IMR-90 (cell line): Measurements from ENCODE around the gene LHPP. TPM values are rescaled to one million over a fixed set of nuclear protein-coding genes. Genes with fewer than 3 reads are reported as not detected.
"Not testable (repeated sequence)": the region's sequence is repeated elsewhere in the genome, so short reads cannot be mapped to it uniquely, and the experiment has no call there.

Source experiments
- ATAC-seq: fragments of 200-7000 bp; cut with Tn5 transposase; 2 replicates; pipeline ENCODE4 v1.9.1; 2020; ENCODE audit warnings: low read depth, mild to moderate bottlenecking, moderate library complexity
- BruUV-seq: library from RNA; stranded (reverse); fragments of 400-500 nt; replicated peaks from 2 replicates; lab custom pipeline; 2021; lab: Mats Ljungman, UMichigan
- CTCF ChIA-PET: fragments of 300-600 bp; formaldehyde crosslinking; extraction: SDS; loops from one replicate; lab custom pipeline; 2021; ENCODE audit warnings: antibody characterized with exemption; lab: Yijun Ruan, JAX
- POLR2A ChIA-PET: fragments of 300-600 bp; sonication (Branson Sonifier 250); formaldehyde crosslinking; loops from one replicate; lab custom pipeline; 2022; ENCODE audit warnings: antibody characterized with exemption; ENCODE audit not compliant: unreplicated experiment; lab: Charles Lee
- DNase-seq: peaks from one replicate; pipeline ENCODE4 v3.0.0; 2013
- H2AFZ ChIP-seq: replicated peaks from 2 replicates; pipeline ENCODE3; 2013; ENCODE audit warnings: low read length, mild to moderate bottlenecking; ENCODE audit not compliant: poor library complexity
- H2AK5ac ChIP-seq: 2 replicates; pipeline ENCODE4 v1.6.1; 2013; ENCODE audit warnings: low read depth, low read length, inconsistent platforms
- H2AK9ac ChIP-seq: replicated peaks from 2 replicates; pipeline ENCODE3; 2013; ENCODE audit warnings: mild to moderate bottlenecking, low read depth, low read length, moderate library complexity; ENCODE audit not compliant: poor library complexity
- H2BK120ac ChIP-seq: 2 replicates; pipeline ENCODE4 v1.6.1; 2013; ENCODE audit warnings: low read depth, low read length, inconsistent platforms
- H2BK15ac ChIP-seq: 3 replicates; pipeline ENCODE4 v1.6.1; 2013; ENCODE audit warnings: low read depth, low read length, inconsistent platforms
- H2BK20ac ChIP-seq: 2 replicates; pipeline ENCODE4 v1.6.1; 2013; ENCODE audit warnings: low read depth, mild to moderate bottlenecking, inconsistent platforms, low read length, moderate library complexity
- H2BK5ac ChIP-seq: 2 replicates; pipeline ENCODE4 v1.6.1; 2013; ENCODE audit warnings: mild to moderate bottlenecking, low read depth, low read length, inconsistent platforms; ENCODE audit not compliant: poor library complexity, severe bottlenecking
- H3K14ac ChIP-seq: replicated peaks from 2 replicates; pipeline ENCODE4 v1.6.1; 2013; ENCODE audit warnings: low read depth, low read length, inconsistent platforms
- H3K18ac ChIP-seq: 2 replicates; pipeline ENCODE4 v1.6.1; 2013; ENCODE audit warnings: low read depth, low read length, control low read depth
- H3K23ac ChIP-seq: 2 replicates; pipeline ENCODE4 v1.6.1; 2013; ENCODE audit warnings: low read depth, low read length, inconsistent platforms
- H3K27ac ChIP-seq: 2 replicates; pipeline ENCODE4 v1.5.1; 2013; ENCODE audit warnings: mild to moderate bottlenecking, control low read depth, low read length; ENCODE audit not compliant: insufficient read depth
- H3K27me3 ChIP-seq: 2 replicates; pipeline ENCODE4 v1.6.1; 2013; ENCODE audit warnings: low read length; ENCODE audit not compliant: control insufficient read depth, insufficient read depth
- H3K36me3 ChIP-seq: 2 replicates; pipeline ENCODE4 v1.6.1; 2013; ENCODE audit warnings: low read length, mixed read lengths; ENCODE audit not compliant: control insufficient read depth, insufficient read depth
- H3K4ac ChIP-seq: 2 replicates; pipeline ENCODE4 v1.6.1; 2013; ENCODE audit warnings: low read depth, low read length, inconsistent platforms
- H3K4me1 ChIP-seq: 2 replicates; pipeline ENCODE4 v1.6.1; 2013; ENCODE audit warnings: low read length, mixed read lengths; ENCODE audit not compliant: control insufficient read depth, insufficient read depth
- H3K4me2 ChIP-seq: 2 replicates; pipeline ENCODE4 v1.6.1; 2013; ENCODE audit warnings: low read depth, mild to moderate bottlenecking, control low read depth, low read length, moderate library complexity
- H3K4me3 ChIP-seq: 2 replicates; pipeline ENCODE4 v1.5.1; 2013; ENCODE audit warnings: low read depth, mild to moderate bottlenecking, control low read depth, low read length, moderate library complexity; ENCODE audit not compliant: insufficient read depth
- H3K56ac ChIP-seq: 2 replicates; pipeline ENCODE4 v1.6.1; 2013; ENCODE audit warnings: low read length, inconsistent platforms; ENCODE audit not compliant: insufficient read depth; ENCODE audit errors: extremely low read depth
- H3K79me1 ChIP-seq, 2 experiments: 2 replicates each; pipeline ENCODE4 v1.6.1; 2013; ENCODE audit warnings: low read length in 2 of 2, inconsistent platforms in 1 of 2, low read depth in 1 of 2
- H3K9ac ChIP-seq: 2 replicates; pipeline ENCODE4 v1.6.1; 2013; ENCODE audit warnings: low read depth, low read length, control low read depth
- H3K9me1 ChIP-seq: 2 replicates; pipeline ENCODE4 v1.6.1; 2013; ENCODE audit warnings: low read length, inconsistent platforms; ENCODE audit not compliant: insufficient read depth
- H3K9me3 ChIP-seq: 2 replicates; pipeline ENCODE4 v1.6.1; 2013; ENCODE audit warnings: low read length; ENCODE audit not compliant: control insufficient read depth, insufficient read depth
- H4K20me1 ChIP-seq: 2 replicates; pipeline ENCODE4 v1.6.1; 2013; ENCODE audit warnings: low read length, inconsistent platforms; ENCODE audit not compliant: insufficient read depth
- H4K5ac ChIP-seq: 2 replicates; pipeline ENCODE4 v1.6.1; 2013; ENCODE audit warnings: mild to moderate bottlenecking, low read depth, low read length, control low read depth
- H4K8ac ChIP-seq, 2 experiments: 2 replicates each; pipeline ENCODE4 v1.6.1; 2013; ENCODE audit warnings: low read depth in 2 of 2, low read length in 2 of 2, control low read depth in 1 of 2, inconsistent platforms in 1 of 2
- H4K91ac ChIP-seq: 2 replicates; pipeline ENCODE4 v1.6.1; 2013; ENCODE audit warnings: low read depth, low read length, inconsistent platforms; ENCODE audit not compliant: insufficient read depth
- BHLHE40 ChIP-seq: fragments of 150-350 bp; IDR thresholded peaks from 2 replicates; pipeline ENCODE4 v1.6.1; 2016; ENCODE audit warnings: mild to moderate bottlenecking, low read depth, low read length
- FOS ChIP-seq: fragments of 150-350 bp; IDR thresholded peaks from 2 replicates; pipeline ENCODE4 v1.6.1; 2016; ENCODE audit warnings: low read depth, low read length
- MAZ ChIP-seq: IDR thresholded peaks from 2 replicates; pipeline ENCODE4 v1.6.1; 2012; ENCODE audit warnings: low read depth, mild to moderate bottlenecking, low read length, improper control_type of control experiment, moderate library complexity, borderline replicate concordance
- MXI1 ChIP-seq: IDR thresholded peaks from 2 replicates; pipeline ENCODE4 v1.6.1; 2012; ENCODE audit warnings: low read depth, mild to moderate bottlenecking, low read length, moderate library complexity, borderline replicate concordance
- POLR2A ChIP-seq: IDR thresholded peaks from 2 replicates; pipeline ENCODE4 v1.6.1; 2012; ENCODE audit warnings: mild to moderate bottlenecking, low read depth, low read length
- RAD21 ChIP-seq: IDR thresholded peaks from 2 replicates; pipeline ENCODE4 v1.6.1; 2012; ENCODE audit warnings: low read length, improper control_type of control experiment
- RFX5 ChIP-seq: IDR thresholded peaks from 2 replicates; pipeline ENCODE4 v1.8.0; 2012; ENCODE audit warnings: low read depth, mild to moderate bottlenecking, low read length, moderate library complexity
- WGBS, 2 experiments: methylation state at CpG; one replicate each; pipeline versions ENCODE4 v1.1.5 to v1.1.7; 2013; ENCODE audit warnings: missing lambda C conversion rate in 2 of 2; ENCODE audit not compliant: insufficient read length in 1 of 2; ENCODE audit errors: extremely low coverage in 2 of 2; 5-methylcytosine and 5-hydroxymethylcytosine counted together
- dilution Hi-C: fragments of 300-500 bp; cut with HindIII; formaldehyde crosslinking; loops from one replicate; pipeline ENCODE4 v1.14.3; 2018; ENCODE audit warnings: low sequenced_read_pairs; ENCODE audit not compliant: unreplicated experiment
- in situ Hi-C: fragments of 300-500 bp; cut with MboI; formaldehyde crosslinking; loops from 3 replicates; pipeline ENCODE4 v1.14.3; 2019; ENCODE audit warnings: low sequenced_read_pairs, inconsistent platforms, mixed read lengths
- intact Hi-C: fragments of 100-400 bp; cut with micrococcal nuclease; formaldehyde crosslinking; loops from 2 replicates; pipeline ENCODE4 v1.10.0; 2022
- polyA plus RNA-seq, 3 experiments: library from polyadenylated mRNA; depleted of rRNA; stranded (reverse); fragments of >200 nt; gene quantifications; 2 replicates each; pipeline ENCODE4 v1.2.3, GENCODE V29; 2012; ENCODE audit warnings: low replicate concordance in 1 of 3
- total RNA-seq: library from RNA; depleted of rRNA; stranded (reverse); fragments of >200 nt; gene quantifications from 2 replicates; pipeline ENCODE4 v1.2.3, GENCODE V29; 2012
- TF ChIP-seq, protein P1 (sequence below): conservative IDR thresholded peaks from 2 replicates; pipeline ENCODE4 v1.5.1; 2012; ENCODE audit warnings: mild to moderate bottlenecking, low read depth, low read length, improper control_type of control experiment

LHPP gene
- total and polyA plus RNA-seq, 2 of the 4 experiments (the other 2 are of a cell fraction) = 2.7 to 8.3 TPM

DNA sequence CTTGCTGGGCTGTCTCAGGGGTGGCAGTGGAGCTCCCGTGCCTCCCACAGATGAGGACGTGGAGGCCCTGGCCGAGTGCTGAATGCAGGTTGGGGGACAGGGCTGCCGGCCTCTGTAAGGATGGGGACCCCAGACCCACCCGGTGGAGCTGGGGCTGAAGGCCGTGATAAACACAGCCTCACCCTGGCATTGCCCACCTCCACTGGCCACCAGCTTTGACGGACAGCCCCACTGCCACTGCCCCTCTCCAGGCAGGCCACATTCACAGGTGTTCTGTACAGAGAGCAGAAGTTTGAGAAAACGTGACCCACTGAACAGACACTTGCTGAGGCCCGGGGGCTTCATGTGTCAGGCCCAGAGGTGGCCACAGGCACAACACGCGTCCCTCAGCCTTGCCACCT, 126.2 kb downstream of the LHPP start:
- H3K56ac ChIP-seq = no peak overlapping the region
- CTCF ChIA-PET = no interaction called here
- H4K91ac ChIP-seq = no peak overlapping the region
- ATAC-seq (no peak), DNase-seq (no peak)
- no peak overlapping the region for H3K4ac ChIP-seq
- H3K9ac ChIP-seq = no peak overlapping the region
- H2BK15ac ChIP-seq = no peak overlapping the region
- POLR2A ChIA-PET = no interaction called here
- no peak overlapping the region for H3K14ac ChIP-seq
- no peak overlapping the region for H2AFZ ChIP-seq
- H3K36me3 ChIP-seq = no peaks in the 10 kb centered on the region
- H4K5ac ChIP-seq = no peak overlapping the region
- H3K9me3 ChIP-seq = peaks cover 12% of the 10 kb centered on the region
- intact Hi-C loops = no loop called here
- 94% methylated on average over 5 of the region's 11 CpGs; no CpG with 5 or more reads in 1 of the 2 experiments for WGBS, 2 experiments
- H4K8ac ChIP-seq = no peak overlapping the region
- H3K4me3 ChIP-seq = no peak overlapping the region
- no peak overlapping the region for H2BK5ac ChIP-seq
- dilution Hi-C loops = no loop called here
- H2AK9ac ChIP-seq = no peak overlapping the region
- in situ Hi-C loops = no loop called here
- H3K18ac ChIP-seq = no peak overlapping the region
- no peaks in the 10 kb centered on the region for H3K9me1 ChIP-seq
- no peak overlapping the region for H2BK20ac ChIP-seq
- H3K27ac ChIP-seq = no peak overlapping the region
- H4K20me1 ChIP-seq = no peaks in the 10 kb centered on the region
- no peak overlapping the region for H2BK120ac ChIP-seq
- no peak overlapping the region for H3K4me2 ChIP-seq
- no peak overlapping the region for H3K23ac ChIP-seq
- no TSS peak for BruUV-seq
- H3K4me1 ChIP-seq = no peaks in the 10 kb centered on the region
- no peak overlapping the region for H2AK5ac ChIP-seq
- TF ChIP-seq FOS = no peak
- TF ChIP-seq, protein P1, sequence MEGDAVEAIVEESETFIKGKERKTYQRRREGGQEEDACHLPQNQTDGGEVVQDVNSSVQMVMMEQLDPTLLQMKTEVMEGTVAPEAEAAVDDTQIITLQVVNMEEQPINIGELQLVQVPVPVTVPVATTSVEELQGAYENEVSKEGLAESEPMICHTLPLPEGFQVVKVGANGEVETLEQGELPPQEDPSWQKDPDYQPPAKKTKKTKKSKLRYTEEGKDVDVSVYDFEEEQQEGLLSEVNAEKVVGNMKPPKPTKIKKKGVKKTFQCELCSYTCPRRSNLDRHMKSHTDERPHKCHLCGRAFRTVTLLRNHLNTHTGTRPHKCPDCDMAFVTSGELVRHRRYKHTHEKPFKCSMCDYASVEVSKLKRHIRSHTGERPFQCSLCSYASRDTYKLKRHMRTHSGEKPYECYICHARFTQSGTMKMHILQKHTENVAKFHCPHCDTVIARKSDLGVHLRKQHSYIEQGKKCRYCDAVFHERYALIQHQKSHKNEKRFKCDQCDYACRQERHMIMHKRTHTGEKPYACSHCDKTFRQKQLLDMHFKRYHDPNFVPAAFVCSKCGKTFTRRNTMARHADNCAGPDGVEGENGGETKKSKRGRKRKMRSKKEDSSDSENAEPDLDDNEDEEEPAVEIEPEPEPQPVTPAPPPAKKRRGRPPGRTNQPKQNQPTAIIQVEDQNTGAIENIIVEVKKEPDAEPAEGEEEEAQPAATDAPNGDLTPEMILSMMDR = no peak
- no peak for TF ChIP-seq BHLHE40
- TF ChIP-seq MXI1 = no peak
- no peak for TF ChIP-seq POLR2A
- TF ChIP-seq RAD21 = no peak
- TF ChIP-seq RFX5 = no peak
- TF ChIP-seq MAZ = no peak
- H3K27me3 ChIP-seq = peaks cover 5% of the 10 kb centered on the region; the same call in 1 of the 2 replicates
- no peaks in the 10 kb centered on the region for H3K79me1 ChIP-seq

DNA sequence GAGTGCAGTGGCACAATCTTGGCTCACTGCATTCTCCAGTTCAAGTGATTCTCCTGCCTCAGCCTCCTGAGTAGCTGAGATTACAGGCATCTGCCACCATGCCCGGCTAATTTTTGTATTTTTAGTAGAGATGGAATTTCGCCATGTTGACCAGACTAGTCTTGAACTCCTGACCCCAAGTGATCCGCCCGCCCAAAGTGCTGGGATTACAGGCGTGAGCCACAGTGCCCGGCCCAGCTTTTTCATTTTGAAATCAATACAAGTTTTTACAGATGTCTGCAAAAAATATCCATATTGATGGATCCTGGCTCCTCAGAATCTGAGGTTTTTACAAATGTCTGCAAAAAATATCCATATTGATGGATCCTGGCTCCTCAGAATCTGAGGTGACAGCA, 126.7 kb downstream of the LHPP start:
- H3K56ac ChIP-seq, BruUV-seq, H3K4ac ChIP-seq, ATAC-seq, H3K27me3 ChIP-seq, H2AK9ac ChIP-seq, intact Hi-C loops, in situ Hi-C loops, H2BK20ac ChIP-seq, H2BK15ac ChIP-seq, H3K14ac ChIP-seq, H3K18ac ChIP-seq, DNase-seq, H3K23ac ChIP-seq, H2AFZ ChIP-seq, H2BK5ac ChIP-seq, H3K27ac ChIP-seq, dilution Hi-C loops, H3K4me3 ChIP-seq, H3K4me1 ChIP-seq, H3K36me3 ChIP-seq, H4K8ac ChIP-seq, POLR2A ChIA-PET, H3K9me1 ChIP-seq, H3K4me2 ChIP-seq, H2BK120ac ChIP-seq, H4K5ac ChIP-seq, CTCF ChIA-PET, H2AK5ac ChIP-seq, H3K9ac ChIP-seq, H4K91ac ChIP-seq, H3K79me1 ChIP-seq, H4K20me1 ChIP-seq: not testable (repeated sequence)
- WGBS, 2 experiments = no CpG with 5 or more reads among the region's 6 CpGs
- peaks cover 12% of the 10 kb centered on the region for H3K9me3 ChIP-seq
